Measurements from ENCODE around the gene LHFPL4.
A peak's percentile ranks its signal among the peaks of the same experiment; 100 is the strongest.

The LHFPL4 gene

GRCh38 chr3:9552252-9552999, 1.2 kb downstream of the LHFPL4 start:
- H3K4me2 ChIP-seq (ENCODE audit: low read length), result peak overlapping the region; percentile 25
- no peak overlapping the region for H2AK5ac ChIP-seq (ENCODE audit: low read length)
- H2BK5ac ChIP-seq (ENCODE audit: low read length), result no peak overlapping the region
- no peaks in the 10 kb centered on the region for H3K36me3 ChIP-seq (ENCODE audit: control insufficient read depth, insufficient read depth, low read length)
- WGBS (ENCODE audit: extremely low coverage, insufficient coverage, low lambda C conversion rate), result no CpG with 5 or more reads among the region's 57 CpGs
- H3K27me3 ChIP-seq (ENCODE audit: insufficient read depth, low read length, poor library complexity), result peaks cover 2% of the 10 kb centered on the region
- H3K79me2 ChIP-seq (ENCODE audit: control insufficient read depth, insufficient read depth, low read length), result no peaks in the 10 kb centered on the region
- no peak overlapping the region for H2BK15ac ChIP-seq (replicated peaks; ENCODE audit: low read depth)
- no peaks in the 10 kb centered on the region for H3K79me1 ChIP-seq (ENCODE audit: low read length)
- H3K4me1 ChIP-seq (ENCODE audit: control insufficient read depth, low read depth, low read length), result no peaks in the 10 kb centered on the region
- peak; percentile 89 for DNase-seq
- H3K18ac ChIP-seq (ENCODE audit: low read length), result no peak overlapping the region
- H2BK120ac ChIP-seq (ENCODE audit: low read depth, low read length), result no peak overlapping the region
- no peak overlapping the region for H3K23ac ChIP-seq (ENCODE audit: low read length)
- H3K56ac ChIP-seq (ENCODE audit: low read length), result no peak overlapping the region
- no peak overlapping the region for H4K8ac ChIP-seq (ENCODE audit: low read depth, low read length)
- no peak overlapping the region for H3K9ac ChIP-seq (ENCODE audit: low read length)
- H3K4ac ChIP-seq (ENCODE audit: low read depth, low read length), result no peak overlapping the region
- H3K4me3 ChIP-seq (ENCODE audit: low read length), result no peak overlapping the region
- H3K27ac ChIP-seq (ENCODE audit: low read depth, low read length), result no peak overlapping the region
- no peak overlapping the region for H4K5ac ChIP-seq (ENCODE audit: low read length)

- no peak overlapping the region for H4K8ac ChIP-seq (ENCODE audit: low read depth, low read length)
- no peak overlapping the region for H2AK5ac ChIP-seq (ENCODE audit: low read length)
- no CpG with 5 or more reads among the region's 1 CpG for WGBS (ENCODE audit: extremely low coverage, insufficient coverage, low lambda C conversion rate)
- no peaks in the 10 kb centered on the region for H3K79me2 ChIP-seq (ENCODE audit: control insufficient read depth, insufficient read depth, low read length)
- H2BK5ac ChIP-seq (ENCODE audit: low read length), result no peak overlapping the region
- H3K27ac ChIP-seq (ENCODE audit: low read depth, low read length), result no peak overlapping the region
- no peak overlapping the region for H3K56ac ChIP-seq (ENCODE audit: low read length)
- H3K79me1 ChIP-seq (ENCODE audit: low read length), result no peaks in the 10 kb centered on the region
- peaks cover 2% of the 10 kb centered on the region for H3K27me3 ChIP-seq (ENCODE audit: insufficient read depth, low read length, poor library complexity)
- no peak overlapping the region for H4K5ac ChIP-seq (ENCODE audit: low read length)
- H3K23ac ChIP-seq (ENCODE audit: low read length), result no peak overlapping the region
- no peaks in the 10 kb centered on the region for H3K4me1 ChIP-seq (ENCODE audit: control insufficient read depth, low read depth, low read length)
- no peak overlapping the region for H3K4me2 ChIP-seq (ENCODE audit: low read length)
- H3K18ac ChIP-seq (ENCODE audit: low read length), result no peak overlapping the region
- H3K4ac ChIP-seq (ENCODE audit: low read depth, low read length), result no peak overlapping the region
- H3K4me3 ChIP-seq (ENCODE audit: low read length), result no peak overlapping the region
- no peak overlapping the region for H2BK120ac ChIP-seq (ENCODE audit: low read depth, low read length)
- H3K9ac ChIP-seq (ENCODE audit: low read length), result no peak overlapping the region
- H3K36me3 ChIP-seq (ENCODE audit: control insufficient read depth, insufficient read depth, low read length), result no peaks in the 10 kb centered on the region
- DNase-seq, result peak; percentile 58
- H2BK15ac ChIP-seq (replicated peaks; ENCODE audit: low read depth), result no peak overlapping the region
Observed at GRCh38 chr3:9550999-9551398, 2.6 kb downstream of the LHFPL4 start.

DNA sequence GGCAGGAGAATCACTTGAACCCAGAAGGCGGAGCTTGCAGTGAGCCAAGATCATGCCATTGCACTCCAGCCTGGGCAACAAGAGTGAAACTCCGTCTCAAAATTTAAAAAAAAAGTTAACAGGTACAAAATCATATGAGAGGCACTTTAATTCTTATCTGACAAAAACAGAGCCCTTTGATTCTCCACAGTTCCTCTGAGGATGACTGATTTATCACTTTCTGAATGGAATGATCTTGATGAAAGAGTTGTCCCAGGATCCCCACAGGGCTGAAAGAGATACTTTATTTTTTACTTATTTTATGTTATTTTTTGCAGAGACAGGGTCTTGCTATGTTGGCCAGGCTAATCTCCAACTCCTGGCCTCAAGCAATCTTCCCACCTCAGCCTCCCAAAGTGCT, 4.0 kb downstream of the LHFPL4 start:
- no CpG with 5 or more reads among the region's 2 CpGs for WGBS (ENCODE audit: extremely low coverage, insufficient coverage, low lambda C conversion rate)
- Histone ChIP-seq H3K79me1 (ENCODE audit: low read length) (no peaks in the 10 kb centered on the region), H2BK120ac (ENCODE audit: low read depth, low read length) (no peak overlapping the region), H3K27ac (ENCODE audit: low read depth, low read length) (no peak overlapping the region), H3K9ac (ENCODE audit: low read length) (no peak overlapping the region), H3K27me3 (ENCODE audit: insufficient read depth, low read length, poor library complexity) (peaks cover 2% of the 10 kb centered on the region), H2BK15ac (replicated peaks; ENCODE audit: low read depth) (no peak overlapping the region), H3K18ac (ENCODE audit: low read length) (no peak overlapping the region), H2AK5ac (ENCODE audit: low read length) (no peak overlapping the region), H2BK5ac (ENCODE audit: low read length) (no peak overlapping the region), H3K4me3 (ENCODE audit: low read length) (no peak overlapping the region), H3K36me3 (ENCODE audit: control insufficient read depth, insufficient read depth, low read length) (no peaks in the 10 kb centered on the region), H3K23ac (ENCODE audit: low read length) (no peak overlapping the region), H3K4me2 (ENCODE audit: low read length) (no peak overlapping the region), H4K8ac (ENCODE audit: low read depth, low read length) (no peak overlapping the region), H4K5ac (ENCODE audit: low read length) (no peak overlapping the region), H3K56ac (ENCODE audit: low read length) (no peak overlapping the region), H3K4me1 (ENCODE audit: control insufficient read depth, low read depth, low read length) (no peaks in the 10 kb centered on the region), H3K4ac (ENCODE audit: low read depth, low read length) (no peak overlapping the region), H3K79me2 (ENCODE audit: control insufficient read depth, insufficient read depth, low read length) (no peaks in the 10 kb centered on the region)
- DNase-seq, result no peak

GRCh38 chr3:9548991-9549390, 4.6 kb downstream of the LHFPL4 start:
- Histone ChIP-seq H3K27ac (ENCODE audit: low read depth, low read length) (no peak overlapping the region), H2BK120ac (ENCODE audit: low read depth, low read length) (no peak overlapping the region), H3K79me1 (ENCODE audit: low read length) (no peaks in the 10 kb centered on the region), H3K79me2 (ENCODE audit: control insufficient read depth, insufficient read depth, low read length) (no peaks in the 10 kb centered on the region), H3K18ac (ENCODE audit: low read length) (no peak overlapping the region), H3K4me3 (ENCODE audit: low read length) (no peak overlapping the region), H4K5ac (ENCODE audit: low read length) (no peak overlapping the region), H3K23ac (ENCODE audit: low read length) (no peak overlapping the region), H3K36me3 (ENCODE audit: control insufficient read depth, insufficient read depth, low read length) (no peaks in the 10 kb centered on the region), H3K27me3 (ENCODE audit: insufficient read depth, low read length, poor library complexity) (peaks cover 2% of the 10 kb centered on the region), H2AK5ac (ENCODE audit: low read length) (no peak overlapping the region), H3K4me2 (ENCODE audit: low read length) (no peak overlapping the region), H3K56ac (ENCODE audit: low read length) (no peak overlapping the region), H2BK15ac (replicated peaks; ENCODE audit: low read depth) (no peak overlapping the region), H4K8ac (ENCODE audit: low read depth, low read length) (no peak overlapping the region), H3K4ac (ENCODE audit: low read depth, low read length) (no peak overlapping the region), H3K4me1 (ENCODE audit: control insufficient read depth, low read depth, low read length) (no peaks in the 10 kb centered on the region), H3K9ac (ENCODE audit: low read length) (no peak overlapping the region), H2BK5ac (ENCODE audit: low read length) (no peak overlapping the region)
- DNase-seq, result no peak
- WGBS (ENCODE audit: extremely low coverage, insufficient coverage, low lambda C conversion rate), result no CpG with 5 or more reads among the region's 5 CpGs

DNA sequence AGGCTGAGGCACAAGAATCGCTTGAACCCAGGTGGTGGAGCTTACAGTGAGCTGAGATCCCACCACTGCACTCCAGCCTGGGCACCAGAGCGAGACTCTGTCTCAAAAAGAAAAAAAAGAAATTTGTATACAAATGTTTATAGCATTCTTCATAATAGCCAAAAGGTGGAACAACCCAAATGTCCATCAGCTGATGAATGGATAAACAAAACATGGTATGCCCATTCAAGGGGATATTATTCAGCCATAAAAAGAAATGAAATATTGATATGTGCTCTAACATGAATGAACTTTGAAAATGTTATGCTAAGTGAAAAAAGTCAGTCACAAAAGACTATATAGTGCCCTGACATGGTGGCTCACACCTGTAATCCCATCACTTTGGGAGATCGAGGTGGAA, 11.4 kb downstream of the LHFPL4 start:
- no peak overlapping the region for H3K4me2 ChIP-seq (ENCODE audit: low read length)
- H3K56ac ChIP-seq (ENCODE audit: low read length), result no peak overlapping the region
- H3K79me2 ChIP-seq (ENCODE audit: control insufficient read depth, insufficient read depth, low read length), result no peaks in the 10 kb centered on the region
- H2BK5ac ChIP-seq (ENCODE audit: low read length), result no peak overlapping the region
- DNase-seq, result no peak
- no peak overlapping the region for H3K9ac ChIP-seq (ENCODE audit: low read length)
- H3K18ac ChIP-seq (ENCODE audit: low read length), result no peak overlapping the region
- no peak overlapping the region for H2AK5ac ChIP-seq (ENCODE audit: low read length)
- no peak overlapping the region for H2BK15ac ChIP-seq (replicated peaks; ENCODE audit: low read depth)
- H3K79me1 ChIP-seq (ENCODE audit: low read length), result no peaks in the 10 kb centered on the region
- no peak overlapping the region for H3K4ac ChIP-seq (ENCODE audit: low read depth, low read length)
- no peaks in the 10 kb centered on the region for H3K4me1 ChIP-seq (ENCODE audit: control insufficient read depth, low read depth, low read length)
- H3K27ac ChIP-seq (ENCODE audit: low read depth, low read length), result no peak overlapping the region
- H3K23ac ChIP-seq (ENCODE audit: low read length), result no peak overlapping the region
- no peak overlapping the region for H2BK120ac ChIP-seq (ENCODE audit: low read depth, low read length)
- H3K4me3 ChIP-seq (ENCODE audit: low read length), result no peak overlapping the region
- H4K8ac ChIP-seq (ENCODE audit: low read depth, low read length), result no peak overlapping the region
- H3K27me3 ChIP-seq (ENCODE audit: insufficient read depth, low read length, poor library complexity), result no peaks in the 10 kb centered on the region
- H4K5ac ChIP-seq (ENCODE audit: low read length), result no peak overlapping the region
- WGBS (ENCODE audit: extremely low coverage, insufficient coverage, low lambda C conversion rate), result no CpG with 5 or more reads among the region's 3 CpGs
- H3K36me3 ChIP-seq (ENCODE audit: control insufficient read depth, insufficient read depth, low read length), result no peaks in the 10 kb centered on the region

- Histone ChIP-seq H4K8ac (ENCODE audit: low read depth, low read length) (no peak overlapping the region), H3K9ac (ENCODE audit: low read length) (no peak overlapping the region)
Observed at GRCh38 chr3:9536212-9536611, 17.4 kb downstream of the LHFPL4 start.

More at GRCh38 chr3:9536212-9536611, 17.4 kb downstream of the LHFPL4 start:
- Histone ChIP-seq H3K27ac (ENCODE audit: low read depth, low read length) (no peak overlapping the region), H3K4me3 (ENCODE audit: low read length) (no peak overlapping the region), H3K36me3 (ENCODE audit: control insufficient read depth, insufficient read depth, low read length) (no peaks in the 10 kb centered on the region), H3K23ac (ENCODE audit: low read length) (no peak overlapping the region), H3K56ac (ENCODE audit: low read length) (no peak overlapping the region), H2AK5ac (ENCODE audit: low read length) (no peak overlapping the region), H3K27me3 (ENCODE audit: insufficient read depth, low read length, poor library complexity) (no peaks in the 10 kb centered on the region), H2BK5ac (ENCODE audit: low read length) (no peak overlapping the region), H2BK120ac (ENCODE audit: low read depth, low read length) (no peak overlapping the region), H3K18ac (ENCODE audit: low read length) (no peak overlapping the region), H3K79me1 (ENCODE audit: low read length) (no peaks in the 10 kb centered on the region), H3K4me1 (ENCODE audit: control insufficient read depth, low read depth, low read length) (no peaks in the 10 kb centered on the region), H3K79me2 (ENCODE audit: control insufficient read depth, insufficient read depth, low read length) (no peaks in the 10 kb centered on the region), H3K4ac (ENCODE audit: low read depth, low read length) (no peak overlapping the region), H3K4me2 (ENCODE audit: low read length) (no peak overlapping the region), H4K5ac (ENCODE audit: low read length) (no peak overlapping the region), H2BK15ac (replicated peaks; ENCODE audit: low read depth) (no peak overlapping the region)
- DNase-seq, result no peak
